Activated T-cell treated with anti-CD3 and anti-CD28 coated beads, Interleukin-2, amount 50 U/mL, for 4 hours (primary cell): ENCODE measurements around the gene GEN1. TPM values are rescaled to one million over a fixed set of nuclear protein-coding genes. Genes with fewer than 3 reads are reported as not detected.
"Not testable (repeated sequence)": the region's sequence is repeated elsewhere in the genome, so short reads cannot be mapped to it uniquely, and the experiment has no call there.

Source experiments
- ATAC-seq, 2 donors: fragments of 200-7000 bp; cut with Tn5 transposase; one replicate each; pipeline ENCODE4 v1.10.0; 2021
- DNase-seq: peaks from one replicate; pipeline ENCODE4 v3.0.0-alpha.2; 2020
- H3K27me3 Mint-ChIP-seq: one replicate; pipeline ENCODE4 v1.8.0; 2021; ENCODE audit warnings: low read depth, mixed read lengths
- H3K36me3 Mint-ChIP-seq: one replicate; pipeline ENCODE4 v1.8.0; 2022; ENCODE audit warnings: mixed read lengths; ENCODE audit not compliant: insufficient read depth
- H3K4me1 Mint-ChIP-seq: one replicate; pipeline ENCODE4 v1.8.0; 2021; ENCODE audit warnings: low read depth, mixed read lengths
- H3K4me3 Mint-ChIP-seq: one replicate; pipeline ENCODE4 v1.8.0; 2021; ENCODE audit warnings: mild to moderate bottlenecking, moderate library complexity, mixed read lengths
- H3K9me3 Mint-ChIP-seq: one replicate; pipeline ENCODE4 v1.8.0; 2021; ENCODE audit warnings: mixed read lengths
- total RNA-seq, 3 donors: library from RNA; stranded (reverse); gene quantifications; one replicate each; pipeline ENCODE4 v1.2.1, GENCODE V29; 2021

Gene GEN1
- total RNA-seq, 3 donors from 2014 or later: 14.1 to 24.2 (median 21.6) TPM

DNA sequence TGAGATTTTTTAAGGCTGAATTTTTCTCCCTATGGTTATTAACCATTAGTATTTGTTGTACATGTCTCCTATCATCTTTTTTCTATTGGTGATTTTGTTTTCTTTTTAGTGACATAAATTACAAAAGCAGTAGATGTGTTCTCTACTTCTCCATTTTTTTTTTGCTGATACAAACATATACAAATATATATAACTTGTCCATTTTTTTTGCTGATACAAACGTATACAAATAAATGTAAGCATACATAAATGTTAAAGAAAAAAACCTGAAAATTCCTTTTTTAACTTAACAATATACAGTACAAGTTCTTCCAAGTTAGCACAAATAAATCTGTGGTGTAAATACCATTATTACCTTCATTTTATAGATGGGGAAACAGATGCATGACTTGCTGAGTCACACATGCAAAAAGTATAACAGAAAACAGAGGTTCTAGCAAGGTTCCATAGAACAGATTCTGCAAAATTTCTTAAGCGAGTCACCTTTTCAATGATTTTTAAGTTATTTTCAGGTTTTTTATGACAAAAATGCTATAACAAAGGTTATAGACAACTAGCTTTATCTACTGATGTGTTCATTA is 64.4 kb downstream of the GEN1 start:
- H3K4me3 Mint-ChIP-seq: no peak overlapping the region
- peaks cover 3% of the 10 kb centered on the region for H3K4me1 Mint-ChIP-seq
- no peaks in the 10 kb centered on the region for H3K9me3 Mint-ChIP-seq
- DNase-seq (no peak), ATAC-seq (no peak)
- H3K36me3 Mint-ChIP-seq: no peaks in the 10 kb centered on the region
- peaks cover 5% of the 10 kb centered on the region for H3K27me3 Mint-ChIP-seq

DNA sequence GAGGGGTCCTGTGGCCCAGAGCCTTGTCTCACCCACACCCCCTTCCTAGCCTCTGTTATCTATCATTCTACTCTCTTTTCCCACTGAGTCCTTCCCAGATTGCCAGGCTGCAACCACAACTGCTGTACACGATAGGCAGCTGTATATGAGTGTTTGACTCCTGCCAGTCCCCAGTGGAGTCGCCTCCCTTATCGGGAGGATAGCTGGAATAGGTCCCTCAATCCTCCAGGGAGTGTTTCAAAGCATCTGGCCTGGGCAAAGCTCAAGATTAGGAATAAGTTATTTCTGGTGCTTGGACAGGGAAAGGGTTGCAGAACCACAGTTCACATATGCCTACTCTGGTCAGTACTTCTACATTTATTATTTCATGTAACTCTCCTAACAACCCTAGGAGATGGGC is 67.1 kb downstream of the GEN1 start:
- no peaks in the 10 kb centered on the region for H3K36me3 Mint-ChIP-seq
- H3K4me3 Mint-ChIP-seq: no peak overlapping the region
- ATAC-seq (no peak), DNase-seq (no peak)
- no peaks in the 10 kb centered on the region for H3K9me3 Mint-ChIP-seq
- peaks cover 3% of the 10 kb centered on the region for H3K4me1 Mint-ChIP-seq
- peaks cover 9% of the 10 kb centered on the region for H3K27me3 Mint-ChIP-seq

DNA sequence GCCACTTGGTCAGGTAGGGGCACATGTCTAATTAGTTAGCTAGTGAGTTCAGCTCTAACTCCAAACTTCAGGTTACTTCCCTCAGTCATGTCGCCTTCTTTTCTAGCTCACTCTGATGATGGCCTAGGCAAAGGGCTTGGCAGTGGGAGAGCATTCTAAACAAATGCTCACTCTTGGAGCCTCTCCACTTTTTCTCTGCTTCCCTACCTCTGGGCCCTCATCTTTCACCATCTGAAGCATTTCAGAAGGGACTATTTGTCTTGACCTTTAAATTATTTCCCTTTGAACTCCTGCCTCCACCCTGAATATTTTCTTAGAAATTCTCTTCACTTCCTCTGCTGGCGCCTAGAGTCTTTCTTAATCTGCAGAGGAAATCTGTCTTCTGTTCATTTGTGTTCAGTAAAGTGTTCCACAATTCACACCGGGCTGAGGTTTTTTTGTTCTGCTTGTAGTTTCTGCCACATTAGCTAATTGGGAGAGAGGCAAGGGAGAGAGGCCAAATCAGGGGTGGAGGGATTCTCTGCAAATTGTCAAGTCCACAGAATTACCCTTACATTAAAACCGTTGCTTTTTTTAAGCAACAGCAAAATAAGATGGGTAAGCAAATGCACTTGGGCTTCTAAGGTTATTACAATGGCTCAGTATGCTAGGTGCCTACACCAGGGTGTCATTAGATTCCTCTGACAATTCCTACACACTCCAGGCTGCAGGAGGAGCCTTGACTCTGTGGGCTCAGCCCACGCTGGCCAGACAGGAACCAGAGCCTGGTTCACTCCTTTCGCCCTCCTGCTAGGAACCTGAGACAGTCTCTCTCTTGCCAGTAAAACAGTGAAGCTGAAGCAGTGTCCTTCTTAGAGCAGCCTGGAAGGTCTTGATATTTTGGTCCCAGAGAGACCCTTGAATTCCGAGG is 67.9 kb downstream of the GEN1 start:
- ATAC-seq: no peak
- no peak for DNase-seq
- no peak overlapping the region for H3K4me3 Mint-ChIP-seq

DNA sequence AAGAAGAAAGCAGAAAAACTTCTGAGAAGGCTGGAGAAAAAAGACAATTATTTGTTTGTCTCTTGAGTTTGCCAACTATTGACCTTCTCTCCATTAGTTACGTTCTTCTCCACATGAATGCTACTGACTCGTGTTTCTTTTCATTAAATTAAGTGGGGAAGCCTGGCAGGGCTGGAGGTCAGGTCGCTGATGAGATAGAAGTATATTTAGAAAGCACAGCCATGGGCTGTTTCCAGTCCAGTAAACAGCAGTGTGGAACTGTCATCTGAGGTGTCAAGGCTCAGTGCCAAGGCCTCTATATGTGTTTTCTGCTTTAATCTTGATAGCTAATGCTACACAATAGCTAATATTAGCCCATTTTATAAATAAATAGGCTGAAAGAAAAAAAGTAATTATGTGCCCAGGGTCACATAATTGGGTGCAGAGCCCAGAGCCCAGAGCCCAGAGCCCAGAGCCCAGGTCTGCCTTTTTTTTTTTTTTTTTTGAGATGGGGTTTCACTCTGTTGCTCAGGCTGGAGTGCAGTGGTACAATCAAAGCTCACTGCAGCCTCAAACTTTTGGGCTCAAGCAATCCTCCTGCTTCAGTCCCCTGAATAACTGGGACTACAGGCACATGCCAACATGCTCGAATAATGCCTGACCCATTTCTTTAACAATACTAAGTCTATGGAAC is 68.6 kb downstream of the GEN1 start:
- H3K27me3 Mint-ChIP-seq: peaks cover 8% of the 10 kb centered on the region
- H3K4me1 Mint-ChIP-seq: peaks cover 3% of the 10 kb centered on the region
- no peaks in the 10 kb centered on the region for H3K9me3 Mint-ChIP-seq
- no peak for DNase-seq
- H3K4me3 Mint-ChIP-seq: no peak overlapping the region
- H3K36me3 Mint-ChIP-seq: no peaks in the 10 kb centered on the region
- ATAC-seq: no peak

More for the DNA sequence above, 67.9 kb downstream of the GEN1 start:
- H3K27me3 Mint-ChIP-seq: peaks cover 8% of the 10 kb centered on the region
- H3K9me3 Mint-ChIP-seq: no peaks in the 10 kb centered on the region
- peaks cover 3% of the 10 kb centered on the region for H3K4me1 Mint-ChIP-seq
- no peaks in the 10 kb centered on the region for H3K36me3 Mint-ChIP-seq

DNA sequence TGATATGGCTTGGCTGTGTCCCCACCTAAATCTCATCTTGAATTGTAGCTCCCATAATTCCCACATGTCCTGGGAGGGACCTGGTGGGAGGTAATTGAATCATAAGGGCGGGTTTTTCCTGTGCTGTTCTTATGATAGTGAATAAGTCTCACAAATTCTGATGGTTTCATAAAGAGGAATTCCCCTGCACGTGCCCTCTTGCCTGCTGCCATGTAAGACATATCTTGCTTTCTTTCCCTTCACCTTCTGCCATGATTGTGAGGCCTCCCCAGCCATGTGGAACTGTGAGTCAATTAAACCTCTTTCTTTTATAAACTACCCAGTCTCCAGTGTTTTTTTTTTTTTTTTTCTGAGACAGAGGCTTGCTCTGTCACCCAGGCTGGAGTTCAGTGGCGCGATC is 69.7 kb downstream of the GEN1 start:
- H3K9me3 Mint-ChIP-seq, H3K36me3 Mint-ChIP-seq, H3K4me1 Mint-ChIP-seq: not testable (repeated sequence)

DNA sequence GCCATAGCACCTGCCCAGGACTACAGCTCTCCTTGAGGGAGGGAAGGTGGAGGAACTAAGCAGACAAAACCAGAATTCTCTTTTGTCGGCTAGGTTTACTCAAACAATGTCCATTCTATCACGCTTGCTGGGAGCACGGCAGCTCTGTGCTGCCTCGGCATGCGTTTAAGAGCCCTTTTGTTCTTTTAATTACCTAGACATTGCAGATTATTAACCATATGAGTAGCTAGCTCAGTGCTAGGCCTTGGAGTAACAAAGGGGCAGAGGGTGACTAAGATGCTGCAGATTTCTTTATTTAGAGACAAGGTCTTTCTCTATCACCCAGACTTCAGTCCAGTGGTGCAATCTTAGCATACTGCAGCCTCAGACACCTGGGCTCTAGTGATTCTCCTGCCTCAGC is 73.4 kb downstream of the GEN1 start:
- Mint-ChIP-seq H3K4me1 (no peaks in the 10 kb centered on the region), H3K4me3 (no peak overlapping the region), H3K9me3 (no peaks in the 10 kb centered on the region), H3K36me3 (no peaks in the 10 kb centered on the region), H3K27me3 (peaks cover 38% of the 10 kb centered on the region)
- no peak for DNase-seq
- no peak for ATAC-seq

More for the DNA sequence above, 69.7 kb downstream of the GEN1 start:
- not testable (repeated sequence) for DNase-seq, ATAC-seq, H3K4me3 Mint-ChIP-seq, H3K27me3 Mint-ChIP-seq

DNA sequence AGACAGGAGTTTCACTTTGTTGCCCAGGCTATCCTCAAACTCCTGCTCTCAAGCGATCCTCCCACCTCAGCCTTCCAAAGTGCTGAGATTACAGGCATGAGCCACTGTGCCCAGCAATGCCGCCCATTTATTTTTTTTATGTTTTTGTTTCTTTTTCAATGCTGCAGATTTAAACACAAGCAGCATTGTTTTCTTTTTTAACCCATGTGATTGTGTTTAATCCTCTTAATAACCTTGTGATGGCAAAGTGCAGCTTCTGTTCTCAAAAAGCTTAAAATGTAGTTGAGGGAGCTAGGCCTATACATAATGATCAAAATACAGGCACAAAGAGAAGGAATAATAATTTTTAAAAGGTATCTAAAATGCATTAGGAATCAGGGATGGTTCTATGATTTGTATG is 73.8 kb downstream of the GEN1 start:
- Mint-ChIP-seq H3K27me3 (peaks cover 40% of the 10 kb centered on the region), H3K4me3 (no peak overlapping the region), H3K36me3 (no peaks in the 10 kb centered on the region), H3K9me3 (no peaks in the 10 kb centered on the region), H3K4me1 (no peaks in the 10 kb centered on the region)
- DNase-seq (no peak), ATAC-seq (no peak)

DNA sequence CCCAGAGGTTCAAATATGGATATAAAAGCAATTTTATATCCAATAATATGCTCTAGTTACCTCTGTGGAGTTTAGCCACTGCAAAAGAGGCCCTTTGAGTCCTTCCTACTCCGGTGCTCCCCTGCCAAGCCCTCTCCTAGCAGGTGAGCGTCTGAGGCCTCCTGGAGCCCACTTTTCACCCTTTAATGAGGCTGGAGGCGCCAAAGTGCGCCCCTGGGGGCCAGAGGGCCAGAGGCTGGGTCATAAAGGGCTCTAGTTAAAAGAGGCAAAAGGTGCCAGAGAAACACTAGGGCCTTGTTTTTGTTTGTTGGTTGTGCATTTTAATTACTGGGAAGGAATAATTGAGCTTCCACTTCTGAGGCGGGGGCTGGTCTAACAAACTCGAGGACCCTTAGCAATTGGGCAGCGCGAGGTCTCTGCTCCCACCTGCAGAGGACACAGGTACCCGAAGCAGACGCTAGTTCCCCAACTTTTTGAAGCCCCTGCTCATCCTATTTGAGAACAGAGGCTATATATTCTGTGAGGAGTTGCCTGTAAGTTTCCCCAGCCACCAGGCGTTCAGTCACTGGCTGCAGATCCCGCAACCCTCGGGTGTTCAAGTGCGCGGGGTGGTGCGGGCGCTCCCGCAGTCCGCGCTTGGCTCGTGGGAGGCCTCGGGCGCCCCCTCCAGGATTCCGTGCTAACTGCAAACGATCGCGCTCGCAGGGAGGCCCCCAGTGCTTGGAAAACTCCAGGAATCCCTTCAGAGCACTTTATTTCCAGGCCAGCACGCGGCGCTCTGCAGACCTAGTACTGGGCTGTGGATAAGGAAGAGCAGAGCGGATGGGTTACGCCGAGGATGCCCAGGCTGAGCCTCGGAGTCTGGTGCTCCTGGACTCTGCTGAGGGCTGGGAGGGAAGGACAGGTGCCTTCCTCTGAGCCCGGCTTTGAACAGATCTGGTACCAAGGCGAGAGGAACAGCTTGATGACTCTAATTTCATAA is 76.4 kb downstream of the GEN1 start:
- H3K27me3 Mint-ChIP-seq: peaks cover 40% of the 10 kb centered on the region
- ATAC-seq: peak; percentile 55 to 58
- no peaks in the 10 kb centered on the region for H3K9me3 Mint-ChIP-seq
- H3K4me1 Mint-ChIP-seq: no peaks in the 10 kb centered on the region
- no peaks in the 10 kb centered on the region for H3K36me3 Mint-ChIP-seq
- no peak overlapping the region for H3K4me3 Mint-ChIP-seq
- DNase-seq: peak; percentile 8

DNA sequence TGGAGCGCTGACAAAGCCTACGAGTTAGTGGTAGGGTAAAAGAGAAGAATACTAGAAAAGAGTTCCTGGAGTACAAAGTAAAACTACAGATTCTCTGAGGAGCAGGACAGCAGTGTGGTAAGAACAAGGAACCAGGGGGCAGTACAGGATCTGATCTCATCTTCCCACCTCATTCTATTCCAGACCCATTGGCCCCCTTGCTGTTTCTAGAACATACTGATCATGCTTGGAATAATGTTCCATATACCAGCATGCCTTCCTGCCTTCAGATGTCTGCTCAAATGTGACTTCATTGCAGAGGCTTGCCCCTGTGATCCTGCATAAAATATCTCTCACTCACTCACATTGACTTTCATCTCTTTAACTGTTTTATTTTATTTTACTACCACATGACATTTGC is 81.6 kb downstream of the GEN1 start:
- no peaks in the 10 kb centered on the region for H3K36me3 Mint-ChIP-seq
- DNase-seq (no peak), ATAC-seq (no peak)
- peaks cover 22% of the 10 kb centered on the region for H3K27me3 Mint-ChIP-seq
- no peak overlapping the region for H3K4me3 Mint-ChIP-seq
- no peaks in the 10 kb centered on the region for H3K4me1 Mint-ChIP-seq
- no peaks in the 10 kb centered on the region for H3K9me3 Mint-ChIP-seq

Other genes starting within 250 kb of the GEN1 start
- gene RAD51AP2, start 235.7 kb upstream of the GEN1 start, total RNA-seq: not detected
- gene VSNL1, start 213.4 kb upstream of the GEN1 start, total RNA-seq: not detected
- gene SMC6, start 328 bp upstream of the GEN1 start, total RNA-seq: 10 to 100 TPM; 18.2 to 20.7 (median 18.2) TPM
- gene MSGN1, start 62.3 kb downstream of the GEN1 start, total RNA-seq: not detected
- not detected for gene KCNS3, start 124.5 kb downstream of the GEN1 start, total RNA-seq